Bone marrow (tissue), 2 donors: ENCODE data around the gene RPS6KC1.
"Not testable (repeated sequence)": the region's sequence is repeated elsewhere in the genome, so short reads cannot be mapped to it uniquely, and the experiment has no call there.

Experiments
- DNase-seq, 2 donors: peaks; one replicate each; lab custom pipeline; 2025; lab: John Stamatoyannopoulos, UW

RPS6KC1 gene

GRCh38 chr1:213051127-213051880 lies at the start of gene RPS6KC1:
RPS6KC1 (plus strand) TSS chr1:213051241; CDS start chr1:213051405, 164 bp downstream.
- peak; percentile 84 to 94 for DNase-seq

- no peak for DNase-seq
These were observed 47.8 kb upstream of the RPS6KC1 start for GRCh38 chr1:213003256-213003655.

- DNase-seq, result no peak
These were observed 42.5 kb upstream of the RPS6KC1 start for GRCh38 chr1:213008564-213008963.

DNA sequence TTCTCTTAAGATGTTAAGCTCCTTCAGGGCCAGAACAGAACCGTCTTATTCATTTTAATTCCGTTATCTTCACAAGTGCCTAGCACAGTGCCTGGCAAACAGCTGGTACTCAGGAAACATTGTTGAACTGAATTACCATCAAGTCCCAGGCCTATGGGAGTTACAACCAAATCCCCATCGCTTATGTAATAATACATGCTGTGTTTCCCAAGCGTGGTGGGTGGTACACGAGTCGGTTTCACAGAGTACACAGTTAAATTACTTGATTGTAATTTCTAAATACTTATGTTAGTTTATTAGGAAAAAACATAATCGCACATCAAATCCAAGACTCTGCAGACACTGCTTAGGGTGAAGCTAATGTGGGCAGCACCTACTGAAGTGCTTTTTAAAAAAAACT lies 36.4 kb upstream of the RPS6KC1 start:
- no peak for DNase-seq

DNA sequence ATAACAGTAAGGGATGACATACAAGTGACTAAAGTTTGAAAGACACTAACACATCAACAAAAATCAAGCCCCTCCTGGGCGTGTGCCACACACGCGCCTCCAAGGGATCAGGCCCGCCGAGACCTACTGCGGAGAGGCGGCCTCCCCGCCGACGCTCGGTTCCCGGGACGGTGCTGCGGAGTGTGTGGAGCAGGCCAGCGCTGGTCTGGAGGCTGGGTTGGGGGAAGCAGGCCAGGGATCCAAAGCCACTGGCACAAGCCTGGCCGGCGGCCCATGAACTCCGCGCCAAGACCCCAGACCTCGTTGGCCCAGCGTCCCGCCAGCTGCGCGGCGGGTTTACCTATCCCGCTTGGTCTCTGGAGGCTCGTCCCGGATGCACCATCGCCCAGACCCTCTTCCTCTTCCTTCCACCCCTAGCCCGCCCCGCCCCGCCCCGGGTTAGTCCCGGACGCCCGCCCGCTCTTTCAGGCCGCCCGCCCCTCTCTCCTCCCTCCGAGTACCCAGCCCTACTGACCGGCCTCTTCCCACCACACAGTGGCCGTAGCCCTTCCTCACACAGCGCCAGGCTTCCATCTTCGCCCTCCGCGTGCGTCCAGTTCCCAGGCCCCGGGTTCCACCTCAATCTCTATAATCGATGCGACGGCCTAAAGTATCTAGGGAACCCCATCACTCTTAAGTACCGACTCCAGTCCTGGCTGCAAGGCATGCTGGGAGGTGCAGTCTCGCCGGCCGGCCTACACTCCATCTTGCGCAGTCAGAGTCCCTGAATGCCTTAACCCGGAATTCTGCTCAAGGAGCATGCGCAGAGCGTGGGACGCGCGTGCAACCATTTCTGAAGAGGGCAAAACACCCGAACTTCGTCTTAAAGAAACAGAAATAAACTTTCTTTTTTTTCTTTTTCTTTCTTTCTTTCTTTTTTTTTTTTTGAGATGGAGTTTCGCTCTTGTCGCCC lies 35.7 kb upstream of the RPS6KC1 start, which contains the start of gene ANGEL2:
ANGEL2 (minus strand) TSS at position 769 of the 952 bp plus-strand sequence; CDS start at position 573, 196 bp downstream.
- DNase-seq, result peak; percentile 88 to 98

- no peak for DNase-seq
These were observed 33.4 kb upstream of the RPS6KC1 start for GRCh38 chr1:213017447-213018273.

- DNase-seq, result no peak
These were observed 31.6 kb upstream of the RPS6KC1 start for GRCh38 chr1:213019450-213019849.

DNA sequence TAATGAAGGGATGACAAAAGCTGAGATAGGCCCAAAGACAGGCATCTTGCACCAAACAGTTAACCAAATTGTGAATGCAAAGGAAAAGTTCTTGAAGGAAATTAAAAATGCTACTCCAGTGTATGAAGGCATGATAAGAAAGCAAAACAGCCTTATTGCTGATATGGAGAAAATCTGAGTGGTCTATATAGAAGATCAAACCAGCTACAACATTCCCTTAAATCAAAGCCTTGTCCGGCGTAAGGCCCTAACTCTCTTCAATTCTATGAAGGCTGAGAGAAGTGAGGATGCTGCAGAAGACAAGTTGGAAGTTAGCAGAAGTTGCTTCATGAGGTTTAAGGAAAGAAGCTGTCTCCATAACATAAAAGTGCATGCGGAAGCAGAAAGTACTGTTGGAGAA lies 31.0 kb upstream of the RPS6KC1 start:
- no peak for DNase-seq

DNA sequence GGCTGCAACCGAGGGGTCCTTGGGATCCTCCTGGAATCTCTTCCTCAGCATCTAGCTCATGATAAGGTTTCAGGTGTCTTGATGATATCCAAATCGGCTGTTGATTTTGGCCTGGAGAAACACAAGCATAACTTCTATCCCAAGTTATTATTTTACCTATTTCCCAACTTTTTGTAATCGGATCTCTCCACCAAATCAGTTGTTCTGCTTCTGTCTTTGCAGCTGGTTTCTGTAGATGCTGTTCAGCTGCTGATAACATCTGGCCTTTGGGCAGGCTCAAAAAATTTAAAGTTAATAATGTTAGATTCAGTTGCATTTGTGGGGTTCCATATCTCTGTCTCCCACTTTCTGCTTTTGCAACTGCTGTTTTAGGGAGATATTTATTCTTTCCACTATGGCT lies 24.0 kb upstream of the RPS6KC1 start:
- DNase-seq, result not testable (repeated sequence)

DNA sequence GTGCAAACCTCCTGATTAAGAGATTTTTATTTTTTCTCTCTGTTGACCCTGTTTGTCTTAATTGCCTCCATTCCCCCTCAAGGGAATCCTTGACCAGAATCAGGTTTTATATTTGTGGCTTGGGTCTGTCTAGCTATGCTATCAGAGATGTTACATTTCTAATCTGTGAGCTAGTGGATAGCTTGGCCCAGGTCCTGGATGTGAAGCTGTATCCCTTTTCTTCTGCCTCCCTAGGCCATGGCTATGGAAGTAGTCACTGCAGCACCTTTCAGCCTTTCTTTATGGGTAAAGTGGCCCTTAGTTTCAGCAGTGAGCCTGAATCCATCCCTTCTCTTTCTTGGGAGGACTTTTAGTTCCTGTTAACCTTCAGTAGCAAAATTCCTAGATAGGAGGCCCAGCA lies 18.4 kb upstream of the RPS6KC1 start:
- no peak for DNase-seq

GRCh38 chr1:213034713-213035112 lies 16.3 kb upstream of the RPS6KC1 start:
- no peak for DNase-seq

DNA sequence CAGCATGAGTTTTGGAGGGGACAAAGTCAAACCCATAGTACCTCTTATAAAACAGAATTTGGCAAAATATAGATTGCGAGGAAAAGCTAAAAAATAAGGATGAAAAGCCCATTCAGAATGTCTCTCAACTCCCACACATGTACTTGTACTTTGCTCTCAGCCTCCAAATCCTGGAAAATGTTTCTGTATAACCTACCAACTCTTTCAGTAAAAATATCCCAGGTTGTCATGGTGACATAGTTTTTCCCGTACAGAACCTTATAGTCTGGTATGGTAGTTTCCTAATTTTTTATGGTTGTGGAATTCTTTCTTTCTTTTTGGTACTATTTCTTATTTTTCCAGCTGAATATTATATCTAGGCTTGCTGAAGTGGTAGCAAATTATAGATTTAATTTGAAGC lies 15.5 kb upstream of the RPS6KC1 start:
- no peak for DNase-seq

GRCh38 chr1:213041443-213041842 lies 9.6 kb upstream of the RPS6KC1 start:
- peak in 1 of 2 donors; percentile 29 for DNase-seq

DNA sequence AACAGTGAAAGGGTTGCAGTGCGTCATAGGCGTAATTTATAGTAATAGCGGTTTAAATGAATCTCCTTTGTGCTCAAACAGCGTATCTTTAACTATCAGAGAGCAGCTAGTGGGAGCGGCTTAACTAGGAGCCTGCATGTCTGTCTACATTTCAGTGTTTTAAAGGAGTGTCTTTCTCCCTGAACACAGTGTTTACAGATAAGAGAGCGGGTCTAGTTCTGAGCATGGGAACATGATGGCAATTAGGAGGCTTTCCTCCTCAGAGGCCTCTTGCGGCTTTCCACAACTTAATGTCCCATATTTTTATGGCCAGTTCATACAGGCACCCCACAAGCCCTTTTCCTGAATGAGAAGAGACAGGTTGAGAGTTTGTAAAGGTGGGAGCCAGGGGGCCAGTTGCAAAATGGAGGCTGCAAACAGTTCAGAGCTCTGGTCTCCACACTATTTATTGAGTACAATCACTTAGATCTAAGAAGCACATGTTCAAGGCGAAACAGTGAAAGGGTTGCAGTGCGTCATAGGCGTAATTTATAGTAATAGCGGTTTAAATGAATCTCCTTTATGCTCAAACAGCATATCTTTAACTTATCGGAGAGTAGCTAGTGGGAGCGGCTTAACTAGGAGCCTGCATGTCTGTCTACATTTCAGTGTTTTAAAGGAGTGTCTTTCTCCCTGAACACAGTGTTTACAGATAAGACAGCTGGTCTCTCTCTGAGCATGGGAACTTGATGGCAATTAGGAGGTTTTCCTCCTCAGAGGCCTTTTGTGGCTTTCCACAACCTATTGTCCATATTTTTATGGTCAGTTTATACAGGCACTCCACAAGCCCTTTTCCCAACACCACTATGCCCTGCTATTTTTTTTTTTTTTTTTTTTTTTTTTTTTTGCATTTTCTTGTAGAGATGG lies 5.5 kb upstream of the RPS6KC1 start:
- not testable (repeated sequence) for DNase-seq

DNA sequence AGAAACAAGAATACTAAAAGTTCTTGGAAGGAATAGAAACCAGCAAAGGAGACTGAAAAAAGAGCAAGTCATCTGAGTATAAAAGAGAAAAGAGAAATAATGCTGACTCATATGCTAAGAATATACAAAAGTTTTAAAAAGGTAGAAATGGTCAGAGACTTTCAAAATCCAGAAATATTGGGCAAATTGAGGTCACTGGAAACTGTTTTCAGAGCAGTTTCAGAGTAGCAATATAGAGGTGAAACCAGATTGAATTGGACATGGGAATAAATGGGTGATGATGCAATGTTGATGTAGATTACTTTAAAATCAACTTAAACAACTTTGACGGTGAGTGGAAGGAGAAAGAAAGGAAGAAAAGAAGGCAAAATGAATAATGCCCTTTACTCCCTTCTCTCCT lies 1.8 kb upstream of the RPS6KC1 start:
- DNase-seq, result no peak

DNA sequence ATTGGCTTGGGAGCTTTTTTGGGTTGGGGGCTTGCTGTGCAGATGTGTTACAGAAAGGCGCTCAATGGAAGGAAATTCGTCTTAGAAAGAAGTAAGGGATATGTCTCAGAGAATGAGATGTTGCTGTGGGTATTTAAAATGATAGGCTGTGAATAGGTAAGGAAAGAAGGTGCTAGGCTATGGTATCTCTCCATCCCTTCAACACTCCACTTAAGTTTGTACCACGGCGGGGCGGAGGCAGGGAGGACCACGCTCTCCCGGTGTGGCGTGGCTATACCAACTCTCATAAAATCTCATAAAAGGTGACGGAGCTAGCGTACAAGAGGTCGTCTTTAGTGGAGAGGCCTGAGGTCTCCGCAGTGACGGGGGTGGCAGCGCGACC lies 305 bp upstream of the RPS6KC1 start:
- DNase-seq, result no peak

GRCh38 chr1:213051881-213052202 lies 801 bp downstream of the RPS6KC1 start:
- DNase-seq, result no peak

DNA sequence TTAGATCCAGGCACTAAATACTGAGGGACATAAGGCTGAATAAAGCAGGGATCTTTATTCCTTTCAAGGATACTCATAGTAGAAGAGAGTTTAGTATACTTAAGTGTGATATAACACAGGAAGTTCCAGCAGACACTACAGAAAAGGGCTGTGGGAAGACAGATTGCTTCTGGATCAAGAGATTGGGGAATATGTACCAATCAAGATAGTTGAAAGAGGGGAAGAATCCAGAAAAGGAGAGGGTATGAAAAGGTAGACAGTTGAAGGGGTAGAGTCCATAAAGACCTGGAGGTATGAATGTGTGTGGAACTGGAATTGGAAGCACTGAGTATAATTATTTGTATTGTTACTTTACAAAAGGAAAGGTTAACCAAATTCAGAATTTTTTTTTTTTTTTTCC lies 2.4 kb downstream of the RPS6KC1 start:
- DNase-seq, result no peak

- DNase-seq, result no peak
These were observed 3.1 kb downstream of the RPS6KC1 start for GRCh38 chr1:213054142-213054541.

DNA sequence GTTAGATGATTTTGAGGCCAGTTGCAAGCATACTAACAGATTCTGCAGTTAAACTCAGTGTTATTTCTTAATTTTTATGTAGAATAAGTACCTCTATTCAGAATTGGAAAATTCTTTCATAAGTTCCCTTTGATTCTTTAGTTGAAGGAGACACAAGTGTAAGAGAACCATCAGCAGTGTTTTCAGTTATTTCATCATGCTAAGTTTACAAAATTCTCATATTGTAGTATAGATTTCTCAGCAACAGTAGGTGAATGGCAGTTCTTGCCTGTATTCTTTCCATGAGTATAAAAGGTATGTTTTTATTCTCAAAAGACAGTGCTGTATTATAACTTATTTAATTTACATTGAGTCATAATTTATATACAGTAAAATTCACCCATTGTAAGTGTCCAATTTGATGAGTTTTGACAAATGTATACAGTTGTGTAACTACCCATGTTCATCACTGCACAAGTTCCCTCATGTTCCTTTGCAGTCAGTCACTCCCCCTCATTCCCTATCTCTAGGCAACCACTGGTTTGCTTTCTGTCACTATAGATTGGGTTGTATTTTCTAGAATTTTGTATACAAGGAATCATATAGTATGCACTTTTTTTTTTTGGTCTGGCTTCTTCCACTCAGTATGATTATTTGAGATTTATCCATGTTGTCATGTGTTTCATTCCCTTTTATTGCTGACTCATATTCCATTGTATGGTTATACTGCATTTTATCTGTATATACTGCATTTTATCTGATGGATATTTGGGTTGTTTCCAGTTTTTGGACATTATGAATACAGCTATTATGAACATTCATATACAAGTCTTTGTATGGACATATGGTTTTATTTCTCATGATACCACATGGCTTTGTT lies 3.9 kb downstream of the RPS6KC1 start:
- DNase-seq, result peak in 1 of 2 donors; percentile 17
